ENCODE data around the gene CRHBP. TPM values are rescaled to one million over a fixed set of nuclear protein-coding genes. Genes with fewer than 3 reads are reported as not detected.

CRHBP gene
- total RNA-seq, 1 experiment from 2014 or later = not detected

GRCh38 chr5:76964060-76964459, 11.2 kb downstream of the CRHBP start:
- CTCF ChIA-PET = no interaction called here
- no peak overlapping the region for H2AFZ ChIP-seq
- H3F3A ChIP-seq (ENCODE audit: insufficient read depth, low read depth) = no peaks in the 10 kb centered on the region
- H3K4me3 ChIP-seq = no peak overlapping the region
- DNase-seq = no peak
- no peak overlapping the region for H3K4me2 ChIP-seq
- intact Hi-C loops (cut with micrococcal nuclease; ENCODE audit: unreplicated experiment) = no loop called here
- H3K9me3 ChIP-seq (ENCODE audit: insufficient read depth, low read depth) = no peaks in the 10 kb centered on the region
- no peaks in the 10 kb centered on the region for H4K20me1 ChIP-seq (ENCODE audit: insufficient read depth)
- TF ChIP-seq CTCF (conservative IDR thresholded peaks at IDR 0.05) (no peak), EZH2 (IDR thresholded peaks at IDR 0.05; ENCODE audit: low read depth) (no peak)
- H3K27ac ChIP-seq = no peak overlapping the region
- H3K9me2 ChIP-seq (ENCODE audit: insufficient read depth) = no peaks in the 10 kb centered on the region
- no peaks in the 10 kb centered on the region for H3K79me2 ChIP-seq (ENCODE audit: low read depth)
- H3K36me3 ChIP-seq (ENCODE audit: low read depth) = no peaks in the 10 kb centered on the region
- POLR2A ChIA-PET (ENCODE audit: unreplicated experiment) = no interaction called here
- no TSS peak for BruUV-seq (replicated peaks)
- H3K4me1 ChIP-seq (replicated peaks; ENCODE audit: insufficient read depth) = no peaks in the 10 kb centered on the region
- no peaks in the 10 kb centered on the region; the same call in none of the 2 replicates for H3K27me3 ChIP-seq (ENCODE audit: insufficient read depth, low read depth)

GRCh38 chr5:76971511-76971910, 18.7 kb downstream of the CRHBP start:
- BruUV-seq (replicated peaks) = no TSS peak
- no peaks in the 10 kb centered on the region; the same call in 1 of the 2 replicates for H3K9me3 ChIP-seq (ENCODE audit: insufficient read depth, low read depth)
- H3K4me2 ChIP-seq = no peak overlapping the region
- no peak overlapping the region for H3K4me3 ChIP-seq
- no peaks in the 10 kb centered on the region; the same call in 1 of the 2 replicates for H3K9me2 ChIP-seq (ENCODE audit: insufficient read depth)
- no peaks in the 10 kb centered on the region for H3K36me3 ChIP-seq (ENCODE audit: low read depth)
- CTCF ChIA-PET = no interaction called here
- no peaks in the 10 kb centered on the region for H3K79me2 ChIP-seq (ENCODE audit: low read depth)
- POLR2A ChIA-PET (ENCODE audit: unreplicated experiment) = no interaction called here
- DNase-seq = no peak
- no peaks in the 10 kb centered on the region for H4K20me1 ChIP-seq (ENCODE audit: insufficient read depth)
- H3K27ac ChIP-seq = no peak overlapping the region
- H3K27me3 ChIP-seq (ENCODE audit: insufficient read depth, low read depth) = no peaks in the 10 kb centered on the region
- H3F3A ChIP-seq (ENCODE audit: insufficient read depth, low read depth) = no peaks in the 10 kb centered on the region
- intact Hi-C loops (cut with micrococcal nuclease; ENCODE audit: unreplicated experiment) = no loop called here
- no peak for TF ChIP-seq CTCF (conservative IDR thresholded peaks at IDR 0.05)
- no peak for TF ChIP-seq EZH2 (IDR thresholded peaks at IDR 0.05; ENCODE audit: low read depth)
- H3K4me1 ChIP-seq (replicated peaks; ENCODE audit: insufficient read depth) = no peaks in the 10 kb centered on the region
- H2AFZ ChIP-seq = no peak overlapping the region

- Histone ChIP-seq H3K36me3 (ENCODE audit: low read depth) (no peaks in the 10 kb centered on the region), H3K79me2 (ENCODE audit: low read depth) (no peaks in the 10 kb centered on the region), H3F3A (ENCODE audit: insufficient read depth, low read depth) (no peaks in the 10 kb centered on the region), H3K4me1 (replicated peaks; ENCODE audit: insufficient read depth) (no peaks in the 10 kb centered on the region), H3K9me3 (ENCODE audit: insufficient read depth, low read depth) (no peaks in the 10 kb centered on the region; the same call in 1 of the 2 replicates), H2AFZ (no peak overlapping the region), H3K9me2 (ENCODE audit: insufficient read depth) (no peaks in the 10 kb centered on the region; the same call in 1 of the 2 replicates), H3K27me3 (ENCODE audit: insufficient read depth, low read depth) (no peaks in the 10 kb centered on the region), H3K4me2 (no peak overlapping the region), H4K20me1 (ENCODE audit: insufficient read depth) (no peaks in the 10 kb centered on the region), H3K4me3 (no peak overlapping the region), H3K27ac (no peak overlapping the region)
- TF ChIP-seq EZH2 (IDR thresholded peaks at IDR 0.05; ENCODE audit: low read depth) (no peak), CTCF (conservative IDR thresholded peaks at IDR 0.05) (no peak)
- no TSS peak for BruUV-seq (replicated peaks)
- intact Hi-C loops (cut with micrococcal nuclease; ENCODE audit: unreplicated experiment) = no loop called here
- DNase-seq = no peak
- CTCF ChIA-PET = no interaction called here
- POLR2A ChIA-PET (ENCODE audit: unreplicated experiment) = no interaction called here
Measured at GRCh38 chr5:76972689-76973088, 19.8 kb downstream of the CRHBP start.

Data from PC-9 (cell line).